Measurements from ENCODE around the gene LIMK2.
"Not testable (repeated sequence)": the region's sequence is repeated elsewhere in the genome, so short reads cannot be mapped to it uniquely, and the experiment has no call there.

Gene LIMK2

DNA sequence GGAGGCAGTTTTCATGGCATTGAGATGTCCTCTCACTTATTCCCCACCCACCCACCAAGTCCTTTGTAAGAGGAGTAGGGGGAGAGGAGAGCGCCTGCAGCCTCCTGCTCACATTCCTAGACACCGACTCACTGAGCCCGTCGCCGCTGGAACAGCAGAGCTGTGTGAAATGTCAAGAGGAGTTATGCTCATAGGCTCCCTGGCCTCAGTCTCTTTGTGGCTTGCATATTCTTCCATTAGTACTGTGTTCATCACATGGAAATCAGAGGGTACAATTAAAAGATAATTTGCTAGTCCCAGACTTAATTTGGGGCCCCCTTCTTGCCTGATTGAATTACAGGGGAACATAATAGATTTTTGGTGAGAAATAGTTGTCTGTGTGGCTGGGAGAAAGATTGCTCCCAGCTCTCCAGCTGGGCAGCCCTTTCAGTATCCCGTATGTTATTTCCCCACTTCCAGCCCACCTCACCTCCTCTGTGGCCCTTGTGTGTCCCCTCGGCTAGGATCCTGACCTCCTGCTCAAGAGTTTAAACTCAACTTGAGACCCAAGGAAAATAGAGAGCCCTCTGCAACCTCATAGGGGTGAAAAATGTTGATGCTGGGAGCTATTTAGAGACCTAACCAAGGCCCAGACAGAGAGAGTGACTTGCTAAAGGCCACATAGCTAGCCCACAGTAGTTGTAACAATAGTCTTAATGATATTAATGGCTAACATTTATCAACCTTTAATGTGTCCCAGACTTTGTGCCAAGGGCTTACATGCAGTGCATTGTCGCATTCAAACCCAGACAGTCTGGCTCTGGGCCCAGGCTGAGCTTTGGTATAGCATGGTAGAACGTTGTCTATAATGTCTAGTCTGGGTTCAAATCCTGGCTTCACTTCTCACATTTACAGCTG lies 32.2 kb downstream of the LIMK2 start:
- DNase-seq (ENCODE audit: low read depth), result no peak

DNA sequence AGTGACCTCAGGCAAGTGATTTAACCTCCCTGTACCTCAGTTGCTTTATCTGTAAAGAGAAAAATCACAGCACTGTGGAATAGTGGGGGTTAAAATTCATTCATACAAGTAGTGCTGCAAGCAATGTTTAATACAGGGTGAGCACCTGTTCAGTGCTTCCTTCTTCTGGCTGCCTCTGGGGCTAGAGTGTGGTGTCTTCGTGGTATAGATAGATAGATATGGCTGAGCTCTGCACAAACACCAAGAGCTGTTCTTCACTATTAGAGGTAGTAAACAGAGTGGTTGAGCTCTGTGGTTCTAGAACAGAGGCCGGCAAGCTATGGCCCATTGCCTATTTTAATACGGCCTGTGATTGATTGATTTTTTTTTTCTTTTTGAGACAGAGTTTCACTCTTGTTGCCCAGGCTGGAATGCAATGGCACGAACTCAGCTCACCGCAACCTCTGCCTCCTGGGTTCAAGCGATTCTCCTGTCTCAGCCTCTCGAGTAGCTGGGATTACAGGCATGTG lies 32.9 kb downstream of the LIMK2 start:
- DNase-seq (ENCODE audit: low read depth), result no peak

DNA sequence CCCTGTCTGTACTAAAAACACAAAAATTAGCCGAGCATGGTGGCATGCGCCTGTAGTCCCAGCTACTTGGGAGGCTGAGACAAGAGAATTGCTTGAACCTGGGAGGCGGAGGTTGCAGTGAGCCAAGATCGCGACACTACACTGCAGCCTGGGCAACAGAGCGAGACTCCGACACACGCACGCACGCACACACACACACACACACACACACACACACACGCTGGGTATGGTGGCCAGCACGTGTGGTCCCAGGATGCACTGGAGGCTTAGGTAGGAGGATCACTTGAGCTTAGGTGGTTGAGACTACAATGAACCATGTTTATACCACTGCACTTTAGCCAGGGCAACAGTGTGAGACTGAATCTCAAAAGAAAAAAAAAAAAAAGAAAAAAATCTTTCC lies 33.9 kb downstream of the LIMK2 start:
- DNase-seq (ENCODE audit: low read depth), result not testable (repeated sequence)

DNA sequence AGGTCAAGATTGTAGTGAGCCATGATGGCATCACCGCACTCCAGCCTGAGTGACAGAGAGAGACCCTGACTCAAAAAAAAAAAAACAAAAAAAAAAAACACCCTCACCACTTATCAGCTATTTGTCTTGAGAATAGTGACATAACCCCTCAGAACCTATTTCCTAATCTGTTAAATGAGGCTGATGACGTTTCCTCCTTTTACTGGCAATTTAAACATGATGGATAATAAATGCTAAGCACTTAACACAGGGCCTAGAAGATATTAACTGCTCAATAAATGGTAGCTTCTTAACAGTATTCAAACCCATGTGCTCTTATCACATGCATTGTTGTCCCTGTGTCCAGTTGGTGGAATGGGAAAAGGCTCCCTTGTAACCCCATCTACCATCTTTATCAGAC lies 34.6 kb downstream of the LIMK2 start:
- DNase-seq (ENCODE audit: low read depth), result no peak

DNA sequence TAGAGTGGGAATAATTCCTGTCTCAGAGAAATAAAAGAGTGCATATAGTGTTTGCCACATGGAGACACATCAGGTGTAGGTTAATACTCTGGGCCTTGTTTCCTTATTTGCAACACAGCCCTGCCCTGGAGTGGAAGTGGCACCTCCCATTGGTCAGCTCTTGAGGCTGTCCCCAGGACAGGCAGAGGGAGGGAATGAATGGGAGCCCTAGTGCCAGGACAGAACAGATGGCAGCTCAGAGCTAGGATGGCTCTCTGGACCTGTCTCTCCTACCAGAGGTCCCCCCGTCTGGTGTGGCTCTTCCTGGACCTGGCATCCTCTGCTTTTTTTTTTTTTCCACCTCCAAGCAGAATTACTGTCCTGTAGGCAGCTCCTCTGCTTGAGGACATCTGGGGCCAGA lies 35.6 kb downstream of the LIMK2 start:
- DNase-seq (ENCODE audit: low read depth), result no peak

DNA sequence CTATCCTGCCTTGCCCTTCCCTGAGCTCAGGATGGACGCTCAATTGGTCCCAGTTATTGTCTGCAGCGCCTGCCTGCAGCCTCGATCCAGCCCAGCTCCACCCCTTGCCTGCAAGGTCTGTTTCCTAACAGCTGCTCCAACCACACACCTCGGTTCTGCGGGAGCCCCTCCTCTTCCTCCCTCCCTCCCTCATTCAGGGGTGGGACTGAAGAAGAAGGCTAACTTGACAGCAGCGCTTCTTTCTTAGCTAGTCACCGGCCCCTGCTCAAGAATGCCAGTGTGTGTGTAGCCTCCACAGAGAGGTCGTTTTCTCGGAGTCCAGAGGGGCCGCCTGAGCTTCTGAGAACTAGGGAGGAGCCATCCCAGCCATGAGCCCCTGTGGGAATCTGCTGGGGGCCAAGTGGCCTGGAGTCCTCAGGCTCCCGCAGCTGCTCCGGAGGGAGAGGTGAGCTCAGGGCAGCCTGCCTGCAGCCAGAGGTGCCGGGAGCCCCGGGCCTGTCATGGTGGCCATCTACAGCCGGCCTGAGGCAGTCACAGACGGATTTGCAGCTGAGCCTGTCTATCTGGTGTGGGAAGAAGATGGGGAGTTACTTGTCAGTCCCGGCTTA lies 36.1 kb downstream of the LIMK2 start:
- DNase-seq (ENCODE audit: low read depth), result peak; percentile 48

DNA sequence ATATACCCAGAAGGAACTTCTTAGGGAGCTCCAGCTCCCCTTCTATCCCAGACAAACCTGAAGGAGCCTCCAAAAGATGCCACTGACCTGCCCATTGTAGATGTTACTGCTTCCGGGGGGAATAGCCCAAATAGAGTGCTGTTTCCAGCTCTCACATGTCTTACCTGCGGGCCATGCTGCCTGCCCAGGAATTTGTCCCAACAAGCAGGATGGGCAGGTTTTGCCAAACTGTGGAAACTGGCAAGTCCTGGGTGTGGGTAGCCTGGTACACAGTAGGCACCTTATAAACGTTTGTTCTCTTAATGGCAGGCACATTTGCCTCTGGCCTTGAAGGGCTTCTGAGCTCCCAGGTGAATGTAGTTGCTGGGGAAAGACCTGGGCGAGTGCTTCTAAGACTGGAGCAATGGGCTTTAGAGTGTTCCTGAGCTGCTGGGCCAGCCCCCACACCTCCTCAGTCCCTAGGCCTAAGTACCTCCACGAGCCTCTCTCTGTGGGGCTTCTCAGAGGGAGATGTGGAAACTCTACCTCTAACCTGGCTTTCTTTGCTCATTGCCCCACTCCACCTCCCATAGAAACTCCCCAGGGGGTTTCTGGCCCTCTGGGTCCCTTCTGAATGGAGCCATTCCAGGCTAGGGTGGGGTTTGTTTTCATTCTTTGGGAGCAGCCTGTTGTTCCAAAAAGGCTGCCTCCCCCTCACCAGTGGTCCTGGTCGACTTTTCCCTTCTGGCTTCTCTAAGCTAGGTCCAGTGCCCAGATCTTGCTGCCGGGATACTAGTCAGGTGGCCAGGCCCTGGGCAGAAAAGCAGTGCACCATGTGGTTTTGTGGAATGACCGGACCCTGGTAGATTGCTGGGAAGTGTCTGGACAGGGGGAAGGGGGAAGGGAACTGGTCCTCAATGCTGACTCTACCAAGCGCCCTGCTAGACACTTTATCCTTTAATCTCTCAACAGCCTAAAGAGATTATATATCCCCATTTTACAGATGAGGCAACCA lies 37.2 kb downstream of the LIMK2 start:
- DNase-seq (ENCODE audit: low read depth), result no peak

DNA sequence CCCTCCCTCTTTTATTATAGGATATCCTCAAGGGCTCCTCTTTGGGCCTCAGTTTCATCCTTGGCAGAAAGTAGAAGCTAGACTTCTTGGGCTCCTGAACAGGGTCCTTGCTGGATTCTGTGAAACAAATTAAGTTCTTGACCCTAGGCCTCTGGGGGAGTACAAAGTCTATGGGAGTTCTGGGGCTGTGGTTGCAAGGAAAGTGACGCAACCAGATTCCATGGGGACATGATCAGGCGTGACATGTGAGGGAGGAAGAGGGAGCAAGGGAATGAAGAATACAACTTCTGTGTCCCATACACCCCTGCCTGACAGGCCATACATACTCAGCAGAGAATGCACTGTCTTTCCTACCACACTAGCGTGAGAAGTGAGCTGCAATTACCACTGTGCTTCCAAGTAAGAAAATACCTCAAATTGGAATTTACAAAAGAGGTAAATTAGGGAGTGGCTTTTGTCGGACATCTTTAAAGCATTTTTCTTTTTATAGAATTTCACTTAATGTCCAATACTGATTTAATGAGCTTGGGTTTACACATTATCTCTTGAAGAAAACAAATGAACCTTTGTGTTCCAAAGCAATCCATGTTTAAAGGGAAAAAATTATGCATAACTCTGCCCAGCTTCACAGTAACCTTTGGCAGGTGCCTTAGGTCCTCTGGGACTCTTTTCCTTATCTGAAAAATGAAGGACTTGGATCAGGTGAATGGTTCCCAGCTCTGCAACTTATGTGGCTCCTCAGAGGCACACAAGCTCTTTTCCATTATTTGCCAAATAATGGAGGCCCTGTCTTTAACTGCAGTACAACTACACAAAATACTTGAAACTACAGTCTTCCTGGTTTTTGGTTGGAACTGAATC lies 38.9 kb downstream of the LIMK2 start:
- no peak for DNase-seq (ENCODE audit: low read depth)

DNA sequence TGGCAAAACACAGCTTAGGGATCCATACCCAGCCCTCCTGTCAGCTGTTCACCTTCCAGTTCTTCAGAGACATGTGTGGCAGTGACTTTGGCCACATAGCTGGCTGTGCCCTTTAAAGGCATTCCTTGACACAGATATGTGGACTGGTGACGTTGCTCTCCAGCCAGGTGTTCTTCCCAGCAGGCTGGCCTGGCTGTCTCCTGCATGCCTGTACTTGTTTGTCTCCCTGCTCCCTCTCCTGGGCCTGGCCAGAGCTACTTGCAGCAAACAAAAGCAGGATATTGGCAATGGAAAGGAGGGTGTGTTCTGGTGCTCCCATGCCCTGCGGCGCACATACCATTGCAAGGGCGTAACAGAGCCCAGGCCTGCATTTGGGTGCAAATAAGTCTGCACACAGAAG lies 41.9 kb downstream of the LIMK2 start:
- no peak for DNase-seq (ENCODE audit: low read depth)

DNA sequence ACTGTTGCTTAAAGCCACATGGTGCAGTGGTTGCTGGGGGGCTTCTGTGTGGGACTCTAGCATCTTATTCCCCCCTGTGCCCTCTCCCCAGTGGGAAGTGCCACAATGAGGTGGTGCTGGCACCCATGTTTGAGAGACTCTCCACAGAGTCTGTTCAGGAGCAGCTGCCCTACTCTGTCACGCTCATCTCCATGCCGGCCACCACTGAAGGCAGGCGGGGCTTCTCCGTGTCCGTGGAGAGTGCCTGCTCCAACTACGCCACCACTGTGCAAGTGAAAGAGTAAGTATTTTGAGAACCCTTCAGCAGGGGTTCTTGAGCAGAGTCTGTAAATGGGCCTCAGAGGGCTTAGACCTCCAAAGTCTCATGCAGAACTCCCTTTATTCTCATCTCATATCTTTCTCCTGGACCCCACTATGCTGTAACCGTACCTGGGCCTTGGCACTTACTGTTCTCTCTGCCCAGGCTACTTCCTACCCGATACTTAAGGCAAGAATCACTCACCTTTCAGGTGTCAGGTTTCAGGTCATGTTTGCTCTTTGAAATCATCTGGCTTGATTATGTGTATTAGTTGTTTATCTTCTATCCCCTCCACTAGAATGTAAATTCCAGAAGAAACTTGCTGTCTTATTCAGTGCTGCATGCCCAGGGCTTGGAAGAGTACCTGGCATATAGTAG lies 47.8 kb downstream of the LIMK2 start:
- no peak for DNase-seq (ENCODE audit: low read depth)

DNA sequence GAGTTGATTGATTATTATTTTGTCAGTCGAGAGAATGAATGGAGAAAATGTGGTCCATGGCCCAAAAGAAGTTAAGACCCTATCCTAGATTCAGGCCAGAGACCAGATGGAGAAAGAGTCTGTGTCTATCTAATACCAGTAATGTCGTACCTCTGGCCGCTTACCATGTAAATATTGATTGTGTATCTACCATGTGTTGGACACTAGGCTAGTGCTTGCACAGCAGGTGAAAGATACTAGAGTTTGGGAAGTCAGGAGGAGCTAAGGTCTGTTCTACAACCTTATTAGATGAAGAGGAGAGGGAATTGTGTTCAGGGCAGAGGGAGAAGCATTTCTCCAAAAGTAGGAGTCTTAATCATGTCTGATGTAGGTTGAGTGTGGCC lies 48.4 kb downstream of the LIMK2 start:
- DNase-seq (ENCODE audit: low read depth), result no peak

DNA sequence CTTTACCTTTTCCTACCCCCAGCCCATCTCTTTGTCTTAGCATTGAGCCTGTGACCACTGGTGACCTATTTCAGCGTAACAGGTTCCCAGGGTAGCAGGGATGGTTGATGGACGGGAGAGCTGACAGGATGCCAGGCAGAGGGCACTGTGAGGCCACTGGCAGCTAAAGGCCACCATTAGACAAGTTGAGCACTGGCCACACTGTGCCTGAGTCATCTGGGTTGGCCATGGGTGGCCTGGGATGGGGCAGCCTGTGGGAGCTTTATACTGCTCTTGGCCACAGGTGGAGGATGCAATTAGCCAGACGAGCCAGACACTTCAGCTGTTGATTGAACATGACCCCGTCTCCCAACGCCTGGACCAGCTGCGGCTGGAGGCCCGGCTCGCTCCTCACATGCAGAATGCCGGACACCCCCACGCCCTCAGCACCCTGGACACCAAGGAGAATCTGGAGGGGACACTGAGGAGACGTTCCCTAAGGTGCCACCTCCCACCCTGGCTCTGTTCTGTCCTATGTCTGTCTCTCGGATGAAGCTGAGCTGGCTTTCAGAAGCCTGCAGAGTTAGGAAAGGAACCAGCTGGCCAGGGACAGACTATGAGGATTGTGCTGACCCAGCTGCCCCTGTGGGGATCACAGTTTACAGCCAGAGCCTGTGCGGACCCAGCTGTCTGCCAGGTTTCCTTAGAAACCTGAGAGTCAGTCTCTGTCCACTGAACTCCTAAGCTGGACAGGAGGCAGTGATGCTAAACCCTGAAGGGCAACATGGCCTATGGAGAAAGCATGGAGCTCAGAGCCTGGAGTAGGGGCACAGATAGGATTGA lies 50.4 kb downstream of the LIMK2 start:
- no peak for DNase-seq (ENCODE audit: low read depth)

DNA sequence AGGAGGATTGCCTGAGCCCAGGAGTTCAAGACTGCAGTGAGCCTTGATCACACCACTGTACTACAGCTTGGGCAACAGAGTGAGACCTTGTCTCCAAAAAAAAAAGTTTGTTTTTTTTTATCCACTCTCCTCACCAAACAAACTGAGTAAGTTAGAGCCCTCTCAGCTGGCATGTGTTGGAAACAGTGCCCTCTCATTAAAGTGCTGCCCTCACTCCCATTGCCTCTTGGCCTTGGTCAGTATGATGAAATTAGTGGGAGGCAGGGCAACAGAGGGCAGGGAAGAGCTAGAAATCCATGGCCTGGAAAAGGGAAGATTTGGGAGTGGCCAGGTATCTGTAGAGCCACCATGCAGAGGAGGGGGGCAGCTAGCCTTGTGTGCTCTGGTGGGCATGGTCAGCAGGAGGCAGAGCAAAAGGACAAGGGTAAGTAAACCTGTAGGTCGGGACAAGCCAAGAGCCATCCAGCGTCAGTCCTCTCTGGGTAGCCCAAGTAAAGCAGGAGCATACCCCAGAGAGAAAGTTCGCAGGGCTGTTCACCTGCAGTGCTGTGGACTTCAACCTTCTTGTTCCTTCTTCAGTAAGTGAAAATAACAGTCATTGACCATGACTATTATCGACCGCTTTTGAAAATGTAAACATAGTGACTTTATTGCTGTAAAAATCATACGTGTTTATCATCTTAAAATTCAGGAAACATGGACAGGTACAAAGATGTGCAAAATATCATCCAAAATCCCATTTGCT lies 52.0 kb downstream of the LIMK2 start:
- DNase-seq (ENCODE audit: low read depth), result no peak

DNA sequence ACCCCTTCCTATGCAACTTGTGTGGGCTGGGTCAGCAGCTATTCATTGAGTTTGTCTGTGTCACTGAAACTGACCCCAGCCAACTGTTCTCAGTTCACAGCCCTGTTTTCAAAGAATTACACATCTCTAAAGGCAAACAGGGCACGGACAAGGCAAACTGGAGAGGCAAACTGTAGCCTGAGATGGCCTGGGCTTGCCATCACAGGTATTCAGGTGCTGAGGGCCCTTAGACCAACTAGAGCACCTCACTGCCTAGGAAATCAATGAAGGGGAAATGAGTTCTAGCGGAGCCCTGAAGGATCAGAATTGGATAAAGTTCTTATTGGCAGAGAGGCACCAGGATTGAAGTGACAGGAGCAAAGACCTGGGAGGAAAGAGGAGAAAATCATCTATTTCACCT lies 56.2 kb downstream of the LIMK2 start:
- no peak for DNase-seq (ENCODE audit: low read depth)

DNA sequence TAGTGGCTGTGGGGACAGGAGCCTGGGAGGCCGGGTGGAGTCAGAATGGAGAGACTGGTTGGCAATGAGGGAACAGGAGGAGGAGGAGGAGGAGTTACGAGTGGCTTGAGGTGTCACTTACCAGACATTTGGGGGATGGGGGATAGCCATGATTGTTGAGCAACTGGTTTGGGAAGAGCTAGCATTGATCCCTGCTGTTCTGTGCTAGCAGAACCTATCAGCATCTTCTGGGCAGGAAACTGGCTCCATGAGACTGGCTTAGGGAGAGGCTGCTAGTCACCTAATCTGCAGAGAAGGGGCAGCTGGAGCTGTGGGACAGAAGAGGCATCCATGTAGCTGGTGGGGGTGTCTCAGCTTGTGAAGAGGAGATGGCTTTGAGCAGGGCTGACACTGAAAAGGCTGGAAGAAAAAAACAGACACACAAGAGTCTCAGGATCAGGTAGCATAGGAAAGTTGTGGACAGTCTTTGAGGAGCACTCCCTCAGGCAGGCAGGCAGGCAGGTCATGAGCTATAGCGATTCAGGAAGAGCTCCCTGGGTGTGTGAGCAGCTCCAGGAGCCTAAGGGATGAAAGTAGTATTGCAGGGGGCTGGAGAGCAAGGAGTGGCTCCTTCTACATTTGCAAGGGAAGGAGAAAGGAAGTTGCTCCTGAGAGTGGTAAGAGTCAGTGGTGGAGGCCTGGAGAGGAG lies 57.9 kb downstream of the LIMK2 start:
- DNase-seq (ENCODE audit: low read depth), result no peak

DNA sequence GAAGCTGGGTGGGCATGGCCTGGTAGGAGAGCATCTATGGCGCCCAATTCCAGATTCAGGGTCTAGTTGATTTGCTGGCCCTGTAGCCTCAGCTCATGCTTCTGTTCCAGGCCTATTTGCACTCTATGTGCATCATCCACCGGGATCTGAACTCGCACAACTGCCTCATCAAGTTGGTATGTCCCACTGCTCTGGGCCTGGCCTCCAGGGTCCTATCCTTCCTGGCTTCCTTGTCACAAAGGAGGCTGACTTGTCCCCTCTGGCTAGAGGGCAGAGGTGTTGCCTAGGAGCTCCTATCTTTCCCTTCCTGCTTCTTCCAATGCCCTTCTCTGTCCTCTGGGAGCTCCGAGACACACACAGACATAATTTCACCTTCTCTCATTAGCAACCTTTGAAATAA lies 58.9 kb downstream of the LIMK2 start:
- DNase-seq (ENCODE audit: low read depth), result no peak

DNA sequence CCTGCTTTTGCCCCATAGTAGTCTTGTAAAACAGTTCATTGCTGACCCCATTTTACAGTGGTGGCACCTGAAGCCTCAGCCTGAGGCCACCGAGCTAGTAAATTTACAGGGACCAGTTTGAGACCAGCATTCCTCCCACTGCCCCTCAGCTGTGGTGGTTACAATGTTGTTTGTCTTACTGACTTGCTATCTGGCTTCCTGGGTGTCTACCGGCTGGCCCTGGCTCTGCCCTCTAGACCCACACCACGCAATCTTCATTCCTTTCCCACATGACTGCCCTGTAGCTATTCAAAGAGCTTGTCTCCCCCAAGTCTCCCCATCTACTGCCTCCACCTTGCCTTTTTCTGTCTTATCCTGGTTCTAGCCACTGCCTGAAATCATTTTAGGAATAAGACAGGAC lies 59.4 kb downstream of the LIMK2 start:
- DNase-seq (ENCODE audit: low read depth), result no peak

Data from stimulated activated CD8-positive, alpha-beta memory T cell treated with anti-CD3 and anti-CD28 coated beads, Interleukin-4, amount 100 ng/mL, for 24 hours (primary cell).